HepG2 (cell line): ENCODE results near the gene PEMT. TPM values are rescaled to one million over a fixed set of nuclear protein-coding genes. Genes with fewer than 3 reads are reported as not detected.
A peak's percentile ranks its signal among the peaks of the same experiment; 100 is the strongest.

Source experiments
- ATAC-seq: fragments of 200-7000 bp; cut with Tn5 transposase; 3 replicates; pipeline ENCODE4 v1.9.1; 2020; ENCODE audit warnings: mild to moderate bottlenecking, moderate library complexity
- BruUV-seq: library from RNA; stranded (reverse); fragments of 400-500 nt; replicated peaks from 2 replicates; lab custom pipeline; 2021; lab: Mats Ljungman, UMichigan
- CTCF ChIA-PET: fragments of 300-600 bp; formaldehyde crosslinking; extraction: SDS; loops from one replicate; lab custom pipeline; 2021; ENCODE audit warnings: low total read pairs, inconsistent platforms, low intra/inter-chr PET ratio; lab: Yijun Ruan, JAX
- POLR2A ChIA-PET: fragments of 350-600 bp; sonication (Branson Sonifier 250); formaldehyde crosslinking; loops from one replicate; lab custom pipeline; 2020; ENCODE audit warnings: antibody characterized with exemption, inconsistent platforms; lab: Yijun Ruan, JAX
- DNase-seq: peaks from one replicate; pipeline ENCODE4 v3.0.0-alpha.2; 2015; ENCODE audit warnings: low spot score
- FAIRE-seq: peaks from 3 replicates; lab custom pipeline; 2011; peaks lifted over from hg19 to GRCh38; lab: Jason Lieb, UNC
- H2AFZ ChIP-seq: one replicate; pipeline ENCODE4 v1.6.1; 2011; ENCODE audit warnings: low read length, inconsistent platforms
- H3K27ac ChIP-seq: fragments of 300-600 bp; 3 replicates; pipeline ENCODE4 v1.8.0; 2011; ENCODE audit warnings: mixed run types, mild to moderate bottlenecking, mixed read lengths, low read length, inconsistent platforms; ENCODE audit not compliant: insufficient read depth; ENCODE audit errors: extremely low read length
- H3K27me3 ChIP-seq, 2 experiments: fragments of 200-600 bp in 1 of 2; 2 replicates in 1 of 2; 3 replicates in 1 of 2; pipeline versions ENCODE4 v1.6.0 to v1.8.0; 2011; ENCODE audit warnings: low read length in 2 of 2, mild to moderate bottlenecking in 2 of 2, moderate library complexity in 2 of 2, inconsistent platforms in 1 of 2; ENCODE audit not compliant: insufficient read depth in 2 of 2, control insufficient read depth in 1 of 2
- H3K36me3 ChIP-seq, 2 experiments: fragments of 200-600 bp in 1 of 2; replicated peaks in 1 of 2; 2 replicates in 1 of 2; 3 replicates in 1 of 2; pipeline versions ENCODE4 v1.5.1 to v1.8.0; 2011; ENCODE audit warnings: low read length in 2 of 2, inconsistent platforms in 1 of 2; ENCODE audit not compliant: insufficient read depth in 2 of 2, control insufficient read depth in 1 of 2
- H3K4me1 ChIP-seq: 2 replicates; pipeline ENCODE4 v1.5.1; 2012; ENCODE audit warnings: low read length, inconsistent platforms; ENCODE audit not compliant: insufficient read depth
- H3K4me2 ChIP-seq: 2 replicates; pipeline ENCODE4 v1.6.0; 2011; ENCODE audit warnings: low read depth, low read length, inconsistent platforms
- H3K4me3 ChIP-seq, 3 experiments: fragments of 200-600 bp in 1 of 3; sonication (generic), shearing (Covaris generic) in 1 of 3; replicated peaks in 1 of 3; 2 replicates each; pipeline ENCODE4 v1.5.1; 2011 to 2016; ENCODE audit warnings: low read length in 3 of 3, inconsistent platforms in 2 of 3, low read depth in 2 of 3, mild to moderate bottlenecking in 2 of 3, control low read depth in 1 of 3, mixed read lengths in 1 of 3; ENCODE audit not compliant: insufficient read depth in 1 of 3
- H3K79me2 ChIP-seq: one replicate; pipeline ENCODE4 v1.6.1; 2011; ENCODE audit warnings: low read length, inconsistent platforms; ENCODE audit not compliant: insufficient read depth
- H3K9ac ChIP-seq: 2 replicates; pipeline ENCODE4 v1.6.0; 2011; ENCODE audit warnings: mild to moderate bottlenecking, low read depth, low read length, inconsistent platforms; ENCODE audit not compliant: insufficient read depth
- H3K9me3 ChIP-seq: 2 replicates; pipeline ENCODE4 v1.5.1; 2012; ENCODE audit warnings: mild to moderate bottlenecking, low read length
- H4K20me1 ChIP-seq: 2 replicates; pipeline ENCODE4 v1.6.0; 2011; ENCODE audit warnings: inconsistent platforms, mild to moderate bottlenecking, low read length, moderate library complexity; ENCODE audit not compliant: insufficient read depth
- CSRNP1 ChIP-seq: sonication (generic); formaldehyde crosslinking; IDR thresholded peaks from 2 replicates; pipeline ENCODE4 v1.8.1; 2023; ENCODE audit warnings: mild to moderate bottlenecking, missing genetic modification reagents
- IRX3 ChIP-seq: sonication (generic); formaldehyde crosslinking; IDR thresholded peaks from 2 replicates; pipeline ENCODE4 v1.8.1; 2023; ENCODE audit warnings: mild to moderate bottlenecking, low read depth, missing genetic modification reagents, borderline replicate concordance
- KLF13 ChIP-seq: sonication (generic); formaldehyde crosslinking; IDR thresholded peaks from 2 replicates; pipeline ENCODE4 v1.4.0; 2020; ENCODE audit warnings: mild to moderate bottlenecking, missing genetic modification reagents
- MTA1 ChIP-seq: sonication (generic); formaldehyde crosslinking; IDR thresholded peaks from 2 replicates; pipeline ENCODE4 v1.4.0; 2020; ENCODE audit warnings: missing genetic modification reagents, mild to moderate bottlenecking, borderline replicate concordance
- NCOA5 ChIP-seq: sonication (generic); formaldehyde crosslinking; IDR thresholded peaks from 2 replicates; pipeline ENCODE4 v1.4.0; 2020; ENCODE audit warnings: missing genetic modification reagents
- NCOR1 ChIP-seq: fragments of 200-600 bp; sonication (generic); IDR thresholded peaks from 2 replicates; pipeline ENCODE4 v1.7.0; 2017; ENCODE audit warnings: antibody characterized with exemption, low read length, borderline replicate concordance
- NFATC3 ChIP-seq: sonication (generic); formaldehyde crosslinking; IDR thresholded peaks from 2 replicates; pipeline ENCODE4 v1.5.1; 2020; ENCODE audit warnings: mild to moderate bottlenecking, missing genetic modification reagents
- POGZ ChIP-seq: sonication (generic); formaldehyde crosslinking; IDR thresholded peaks from 2 replicates; pipeline ENCODE4 v1.4.0; 2020; ENCODE audit warnings: mild to moderate bottlenecking, missing genetic modification reagents
- ZBTB1 ChIP-seq: sonication (generic); formaldehyde crosslinking; IDR thresholded peaks from 2 replicates; pipeline ENCODE4 v1.4.0; 2020; ENCODE audit warnings: missing genetic modification reagents, borderline replicate concordance
- ZFP37 ChIP-seq: sonication (generic); formaldehyde crosslinking; IDR thresholded peaks from 2 replicates; pipeline ENCODE4 v1.4.0; 2020; ENCODE audit warnings: missing genetic modification reagents, borderline replicate concordance
- ZNF3 ChIP-seq: IDR thresholded peaks from 2 replicates; pipeline ENCODE4 v1.7.0; 2017; ENCODE audit warnings: inconsistent platforms
- ZNF337 ChIP-seq: sonication (generic); formaldehyde crosslinking; IDR thresholded peaks from 2 replicates; pipeline ENCODE4 v1.5.1; 2020; ENCODE audit warnings: missing genetic modification reagents, low read depth, mild to moderate bottlenecking, borderline replicate concordance
- ZNF782 ChIP-seq: sonication (generic); formaldehyde crosslinking; IDR thresholded peaks from 2 replicates; pipeline ENCODE4 v1.4.0; 2020; ENCODE audit warnings: missing genetic modification reagents, mild to moderate bottlenecking, borderline replicate concordance
- WGBS: methylation state at CpG from one replicate; pipeline ENCODE4 v1.1.6; 2017; ENCODE audit warnings: low lambda C conversion rate; 5-methylcytosine and 5-hydroxymethylcytosine counted together
- in situ Hi-C: cut with HindIII; loops from 2 replicates; pipeline ENCODE4 v1.10.0; 2017; ENCODE audit warnings: low pct_unique_long_range_greater_than_20kb; ENCODE audit not compliant: extremely low pct_ligation_motif_present
- intact Hi-C: fragments of 100-400 bp; cut with micrococcal nuclease; formaldehyde crosslinking; loops from one replicate; pipeline ENCODE4 v1.10.0; 2022; ENCODE audit not compliant: unreplicated experiment
- polyA plus RNA-seq, 8 experiments: library from polyadenylated mRNA; depleted of rRNA in 3 of 8; stranded (reverse) in 7 of 8; unstranded in 1 of 8; fragments of >200 nt; fragmentation: Illumina TruSeq in 4 of 8; extraction: Trizol in 4 of 8; gene quantifications; 2 replicates each; pipeline versions ENCODE4 v1.2.1 to v1.2.3, GENCODE V29; 2011 to 2016; ENCODE audit warnings: low read depth in 4 of 8, missing spikeins in 1 of 8, mixed read lengths in 1 of 8; ENCODE audit not compliant: insufficient read depth in 1 of 8
- total RNA-seq, 5 experiments: library from RNA; depleted of rRNA; stranded (reverse); fragments of >200 nt; fragmentation: Illumina TruSeq; extraction: Trizol; gene quantifications; 2 replicates each; pipeline ENCODE4 v1.2.3, GENCODE V29; 2016; ENCODE audit warnings: low read depth in 1 of 5

PEMT gene
- total and polyA plus RNA-seq, 2 of the 13 experiments (the other 11 are each of a cell fraction or from before 2014, with no cell fraction given): 31.7 to 43.6 TPM

- no peak for TF ChIP-seq NCOR1
- TF ChIP-seq NCOA5 (CRISPR knock-in tag): no peak
- no peak for TF ChIP-seq MTA1 (CRISPR knock-in tag)
Observed at GRCh38 chr17:17476865-17477467, 114.5 kb downstream of the PEMT start, which contains the start of gene MED9 (continued).

- intact Hi-C loops: no loop called here
- no peaks in the 10 kb centered on the region; a peak in 1 of 5 replicates for H3K36me3 ChIP-seq
- H3K27me3 ChIP-seq: peaks cover 6 to 38% of the 10 kb centered on the region in 2 experiments; a peak in 3 of 5 replicates
- peak overlapping the region; percentile 40 for H2AFZ ChIP-seq
- 34% methylated on average over 7 of the region's 7 CpGs for WGBS
- DNase-seq (no peak), ATAC-seq (no peak), FAIRE-seq (no peak)
- no peak overlapping the region for H3K27ac ChIP-seq
- no peak overlapping the region for H3K9ac ChIP-seq
- TF ChIP-seq IRX3 (no peak), ZNF3 (CRISPR knock-in tag) (no peak), CSRNP1 (CRISPR knock-in tag) (no peak), KLF13 (CRISPR knock-in tag) (no peak), ZNF782 (CRISPR knock-in tag) (no peak), NFATC3 (CRISPR knock-in tag) (no peak), ZBTB1 (CRISPR knock-in tag) (no peak), POGZ (CRISPR knock-in tag) (no peak), ZNF337 (CRISPR knock-in tag) (no peak), ZFP37 (CRISPR knock-in tag) (no peak)
- no peaks in the 10 kb centered on the region for H3K9me3 ChIP-seq
- H3K79me2 ChIP-seq: peaks cover 23% of the 10 kb centered on the region
- H3K4me3 ChIP-seq: no peak overlapping the region
- ChIA-PET POLR2A (no interaction called here), CTCF (no interaction called here)
- in situ Hi-C loops: no loop called here
- peaks cover 47% of the 10 kb centered on the region for H3K4me1 ChIP-seq
- BruUV-seq: no TSS peak
- no peaks in the 10 kb centered on the region for H4K20me1 ChIP-seq
- no peak overlapping the region for H3K4me2 ChIP-seq
Observed at GRCh38 chr17:17474341-17474740, 117.2 kb downstream of the PEMT start.
